Fibroblast of villous mesenchyme (primary cell): ENCODE measurements around the gene OAS2. TPM values are rescaled to one million over a fixed set of nuclear protein-coding genes. Genes with fewer than 3 reads are reported as not detected.

Source experiments
- DNase-seq: peaks from one replicate; pipeline ENCODE4 v3.0.0-alpha.2; 2010; ENCODE audit warnings: low read depth
- H3K4me3 ChIP-seq: 2 replicates; pipeline ENCODE4 v1.5.1; 2011; ENCODE audit warnings: low read depth, mild to moderate bottlenecking, low read length
- CTCF ChIP-seq: IDR thresholded peaks from 2 replicates; pipeline ENCODE4 v1.5.1; 2012; ENCODE audit warnings: low read depth, mild to moderate bottlenecking, low read length; ENCODE audit not compliant: insufficient read depth
- total RNA-seq: library from RNA; depleted of rRNA; stranded (reverse); fragments of >200 nt; gene quantifications from 2 replicates; pipeline ENCODE4 v1.2.3, GENCODE V29; 2012

Gene OAS2
- total RNA-seq, 1 donor = 5.6 TPM

- H3K4me3 ChIP-seq = no peak overlapping the region
- peak; percentile 8 for DNase-seq
These were observed 28.8 kb downstream of the OAS2 start for GRCh38 chr12:113007166-113007565.

GRCh38 chr12:113010701-113011100 is 32.4 kb downstream of the OAS2 start:
- no peak overlapping the region for H3K4me3 ChIP-seq
- TF ChIP-seq CTCF = no peak
- DNase-seq = no peak

More at GRCh38 chr12:113007166-113007565, 28.8 kb downstream of the OAS2 start:
- TF ChIP-seq CTCF = no peak

GRCh38 chr12:113014565-113014964 is 36.2 kb downstream of the OAS2 start:
- no peak for DNase-seq
- TF ChIP-seq CTCF = no peak
- H3K4me3 ChIP-seq = no peak overlapping the region

- TF ChIP-seq CTCF = no peak
- H3K4me3 ChIP-seq = no peak overlapping the region
- DNase-seq = no peak
These were observed 38.5 kb downstream of the OAS2 start for GRCh38 chr12:113016796-113017195.

GRCh38 chr12:113019025-113019424 is 40.7 kb downstream of the OAS2 start:
- DNase-seq = no peak
- H3K4me3 ChIP-seq = no peak overlapping the region
- no peak for TF ChIP-seq CTCF

GRCh38 chr12:113021500-113021899 is 43.2 kb downstream of the OAS2 start:
- no peak overlapping the region for H3K4me3 ChIP-seq
- DNase-seq = no peak
- TF ChIP-seq CTCF = no peak

GRCh38 chr12:113022563-113023297 is 44.4 kb downstream of the OAS2 start:
- no peak for DNase-seq
- no peak overlapping the region for H3K4me3 ChIP-seq
- no peak for TF ChIP-seq CTCF
